Large intestine (tissue), 3 donors: ENCODE results near the gene IFIT5. TPM values are rescaled to one million over a fixed set of nuclear protein-coding genes. Genes with fewer than 3 reads are reported as not detected.
A peak's percentile ranks its signal among the peaks of the same experiment; 100 is the strongest.

Experiments used
- DNase-seq, 2 donors: peaks; one replicate each; pipeline versions ENCODE4 v3.0.0 to v3.0.0-alpha.2; 2013
- H3K27ac ChIP-seq: one replicate; pipeline ENCODE4 v1.5.1; 2013; ENCODE audit warnings: low read length
- H3K27me3 ChIP-seq: 2 replicates; pipeline ENCODE4 v1.6.1; 2013; ENCODE audit warnings: low read length; ENCODE audit not compliant: control insufficient read depth, insufficient read depth
- H3K36me3 ChIP-seq: 2 replicates; pipeline ENCODE4 v1.6.1; 2013; ENCODE audit warnings: low read length; ENCODE audit not compliant: control insufficient read depth, insufficient read depth
- H3K4me1 ChIP-seq: one replicate; pipeline ENCODE4 v1.6.1; 2013; ENCODE audit warnings: low read length; ENCODE audit not compliant: control insufficient read depth, insufficient read depth
- H3K4me3 ChIP-seq: one replicate; pipeline ENCODE4 v1.5.1; 2013; ENCODE audit warnings: low read length
- H3K9me3 ChIP-seq: one replicate; pipeline ENCODE4 v1.6.1; 2013; ENCODE audit warnings: mild to moderate bottlenecking, low read depth, low read length, moderate library complexity; ENCODE audit not compliant: control insufficient read depth
- WGBS: methylation state at CpG from one replicate; pipeline ENCODE4 v1.1.5; 2013; ENCODE audit warnings: low lambda C conversion rate; ENCODE audit not compliant: insufficient coverage; 5-methylcytosine and 5-hydroxymethylcytosine counted together
- polyA plus RNA-seq: library from polyadenylated mRNA; unstranded; fragments of 120-200 nt; gene quantifications from one replicate; pipeline ENCODE4 v1.2.1, GENCODE V29; 2013

IFIT5 gene
- polyA plus RNA-seq, 1 donor, result 13.3 TPM

GRCh38 chr10:89458291-89458690 lies 43.9 kb downstream of the IFIT5 start:
- H3K27me3 ChIP-seq, result no peaks in the 10 kb centered on the region
- no peak overlapping the region for H3K27ac ChIP-seq
- H3K4me1 ChIP-seq, result no peaks in the 10 kb centered on the region
- H3K4me3 ChIP-seq, result no peak overlapping the region
- no peaks in the 10 kb centered on the region for H3K36me3 ChIP-seq
- no peaks in the 10 kb centered on the region for H3K9me3 ChIP-seq
- DNase-seq, result no peak
- no CpG with 5 or more reads among the region's 3 CpGs for WGBS

GRCh38 chr10:89458784-89459183 lies 44.4 kb downstream of the IFIT5 start:
- no peaks in the 10 kb centered on the region for H3K4me1 ChIP-seq
- 100% methylated on average over 1 of the region's 1 CpG for WGBS
- H3K27me3 ChIP-seq, result no peaks in the 10 kb centered on the region
- H3K4me3 ChIP-seq, result no peak overlapping the region
- no peaks in the 10 kb centered on the region for H3K36me3 ChIP-seq
- no peaks in the 10 kb centered on the region for H3K9me3 ChIP-seq
- no peak overlapping the region for H3K27ac ChIP-seq
- no peak for DNase-seq

GRCh38 chr10:89463846-89464537 lies 49.6 kb downstream of the IFIT5 start:
- Histone ChIP-seq H3K27ac (no peak overlapping the region), H3K27me3 (no peaks in the 10 kb centered on the region), H3K36me3 (no peaks in the 10 kb centered on the region), H3K9me3 (no peaks in the 10 kb centered on the region), H3K4me3 (no peak overlapping the region), H3K4me1 (peaks cover 17% of the 10 kb centered on the region)
- DNase-seq, result no peak
- WGBS, result no CpG with 5 or more reads among the region's 6 CpGs

- Histone ChIP-seq H3K9me3 (no peaks in the 10 kb centered on the region), H3K27me3 (no peaks in the 10 kb centered on the region), H3K4me3 (no peak overlapping the region), H3K36me3 (no peaks in the 10 kb centered on the region), H3K4me1 (peaks cover 17% of the 10 kb centered on the region), H3K27ac (no peak overlapping the region)
- DNase-seq, result no peak
- no CpG with 5 or more reads among the region's 2 CpGs for WGBS
These were observed 50.8 kb downstream of the IFIT5 start for GRCh38 chr10:89465196-89465595.

- no CpG with 5 or more reads among the region's 3 CpGs for WGBS
- Histone ChIP-seq H3K27me3 (no peaks in the 10 kb centered on the region), H3K27ac (peak overlapping the region; percentile 5), H3K9me3 (no peaks in the 10 kb centered on the region), H3K4me1 (peaks cover 17% of the 10 kb centered on the region), H3K4me3 (no peak overlapping the region), H3K36me3 (no peaks in the 10 kb centered on the region)
- DNase-seq, result peak; percentile 43 to 63
These were observed 52.2 kb downstream of the IFIT5 start for GRCh38 chr10:89466599-89467035.

- no CpG with 5 or more reads among the region's 9 CpGs for WGBS
These were observed 54.0 kb downstream of the IFIT5 start for GRCh38 chr10:89468191-89468965.

GRCh38 chr10:89469517-89469916 lies 55.1 kb downstream of the IFIT5 start:
- Histone ChIP-seq H3K4me3 (no peak overlapping the region), H3K27me3 (no peaks in the 10 kb centered on the region), H3K4me1 (peaks cover 17% of the 10 kb centered on the region), H3K27ac (no peak overlapping the region), H3K36me3 (no peaks in the 10 kb centered on the region), H3K9me3 (no peaks in the 10 kb centered on the region)
- no peak for DNase-seq

More at GRCh38 chr10:89468191-89468965, 54.0 kb downstream of the IFIT5 start:
- Histone ChIP-seq H3K27me3 (no peaks in the 10 kb centered on the region), H3K27ac (peak overlapping the region; percentile 60), H3K36me3 (no peaks in the 10 kb centered on the region), H3K9me3 (no peaks in the 10 kb centered on the region), H3K4me3 (no peak overlapping the region), H3K4me1 (peaks cover 17% of the 10 kb centered on the region)
- DNase-seq, result peak; percentile 36 to 73

Other genes starting within 250 kb of the IFIT5 start
- gene CH25H, start 207.3 kb upstream of the IFIT5 start, polyA plus RNA-seq, result 4.2 TPM
- gene LIPA, start 162.8 kb upstream of the IFIT5 start, polyA plus RNA-seq, result 194 TPM
- 3.7 TPM for gene IFIT2, start 112.5 kb upstream of the IFIT5 start, polyA plus RNA-seq
- 24.0 TPM for gene IFIT3, start 86.6 kb upstream of the IFIT5 start, polyA plus RNA-seq
- 0.34 TPM for gene IFIT1B, start 36.5 kb upstream of the IFIT5 start, polyA plus RNA-seq
- 7.9 TPM for gene IFIT1, start 21.9 kb upstream of the IFIT5 start, polyA plus RNA-seq
- gene SLC16A12, start 121.0 kb downstream of the IFIT5 start, polyA plus RNA-seq, result 1.1 TPM
- gene PANK1, start 230.7 kb downstream of the IFIT5 start, polyA plus RNA-seq, result 34.2 TPM